Endodermal cell (in vitro differentiated cells): Measurements from ENCODE around the gene ZNF765. TPM values are rescaled to one million over a fixed set of nuclear protein-coding genes. Genes with fewer than 3 reads are reported as not detected.
A peak's percentile ranks its signal among the peaks of the same experiment; 100 is the strongest.
"Not testable (repeated sequence)": the region's sequence is repeated elsewhere in the genome, so short reads cannot be mapped to it uniquely, and the experiment has no call there.

Source experiments
- DNase-seq: peaks from one replicate; pipeline ENCODE4 v3.0.0-alpha.2; 2017
- H3K27ac ChIP-seq: 2 replicates; pipeline ENCODE4 v1.5.1; 2013; ENCODE audit warnings: mild to moderate bottlenecking, low read depth, low read length, moderate library complexity
- H3K27me3 ChIP-seq: 2 replicates; pipeline ENCODE4 v1.6.1; 2013; ENCODE audit warnings: mild to moderate bottlenecking, low read length, moderate library complexity; ENCODE audit not compliant: insufficient read depth, control insufficient read depth, poor library complexity, severe bottlenecking
- H3K36me3 ChIP-seq: 2 replicates; pipeline ENCODE4 v1.7.0; 2013; ENCODE audit warnings: mild to moderate bottlenecking, low read length, moderate library complexity; ENCODE audit not compliant: control insufficient read depth, insufficient read depth
- H3K4me1 ChIP-seq: one replicate; pipeline ENCODE4 v1.7.0; 2013; ENCODE audit warnings: low read length; ENCODE audit not compliant: control insufficient read depth, insufficient read depth
- H3K4me3 ChIP-seq: 2 replicates; pipeline ENCODE4 v1.5.1; 2013; ENCODE audit warnings: mild to moderate bottlenecking, low read length, moderate library complexity
- H3K9ac ChIP-seq: 2 replicates; pipeline ENCODE4 v1.6.1; 2013; ENCODE audit warnings: mild to moderate bottlenecking, low read length, moderate library complexity; ENCODE audit not compliant: poor library complexity, severe bottlenecking; ENCODE audit errors: extremely low read depth
- H3K9me3 ChIP-seq: 2 replicates; pipeline ENCODE4 v1.6.1; 2013; ENCODE audit warnings: mild to moderate bottlenecking, low read length, moderate library complexity; ENCODE audit not compliant: control insufficient read depth
- H3K27ac Mint-ChIP-seq: 2 replicates; pipeline ENCODE4 v1.8.0; 2020; ENCODE audit warnings: mixed read lengths
- H3K27me3 Mint-ChIP-seq: 2 replicates; pipeline ENCODE4 v1.8.0; 2021; ENCODE audit warnings: mild to moderate bottlenecking, mixed read lengths; ENCODE audit not compliant: insufficient read depth
- H3K36me3 Mint-ChIP-seq: 2 replicates; pipeline ENCODE4 v1.8.0; 2020; ENCODE audit warnings: low read depth, mixed read lengths
- H3K4me1 Mint-ChIP-seq: 2 replicates; pipeline ENCODE4 v1.8.0; 2020; ENCODE audit warnings: mixed read lengths
- H3K4me3 Mint-ChIP-seq: 2 replicates; pipeline ENCODE4 v1.8.0; 2020; ENCODE audit warnings: mild to moderate bottlenecking, moderate library complexity, mixed read lengths
- H3K9me3 Mint-ChIP-seq: 2 replicates; pipeline ENCODE4 v1.8.0; 2020; ENCODE audit warnings: mild to moderate bottlenecking, mixed read lengths
- WGBS, 2 experiments: methylation state at CpG; one replicate each; pipeline versions ENCODE4 v1.1.5 to v1.1.7; 2013; ENCODE audit warnings: missing lambda C conversion rate in 2 of 2, mixed read lengths in 1 of 2; ENCODE audit not compliant: insufficient coverage in 1 of 2, insufficient read length in 1 of 2; 5-methylcytosine and 5-hydroxymethylcytosine counted together
- total RNA-seq, 2 donors: library from RNA; stranded (reverse); fragmentation: NEBNext Ultra II Directional in 1 of 2; extraction: Animal tissue kit (Norgen Biotek cat#: 25700) in 1 of 2; gene quantifications; 2 replicates in 1 of 2; 3 replicates in 1 of 2; pipeline ENCODE4 v1.2.1, GENCODE V29; 2021
- TF ChIP-seq, protein P1 (sequence below): fragments of 200-600 bp; sonication (generic); conservative IDR thresholded peaks from 2 replicates; pipeline ENCODE4 v1.5.0; 2021; ENCODE audit warnings: antibody characterized with exemption, mild to moderate bottlenecking

Gene ZNF765
- total RNA-seq, 2 donors from 2014 or later = 30.1 to 35.9 TPM

DNA sequence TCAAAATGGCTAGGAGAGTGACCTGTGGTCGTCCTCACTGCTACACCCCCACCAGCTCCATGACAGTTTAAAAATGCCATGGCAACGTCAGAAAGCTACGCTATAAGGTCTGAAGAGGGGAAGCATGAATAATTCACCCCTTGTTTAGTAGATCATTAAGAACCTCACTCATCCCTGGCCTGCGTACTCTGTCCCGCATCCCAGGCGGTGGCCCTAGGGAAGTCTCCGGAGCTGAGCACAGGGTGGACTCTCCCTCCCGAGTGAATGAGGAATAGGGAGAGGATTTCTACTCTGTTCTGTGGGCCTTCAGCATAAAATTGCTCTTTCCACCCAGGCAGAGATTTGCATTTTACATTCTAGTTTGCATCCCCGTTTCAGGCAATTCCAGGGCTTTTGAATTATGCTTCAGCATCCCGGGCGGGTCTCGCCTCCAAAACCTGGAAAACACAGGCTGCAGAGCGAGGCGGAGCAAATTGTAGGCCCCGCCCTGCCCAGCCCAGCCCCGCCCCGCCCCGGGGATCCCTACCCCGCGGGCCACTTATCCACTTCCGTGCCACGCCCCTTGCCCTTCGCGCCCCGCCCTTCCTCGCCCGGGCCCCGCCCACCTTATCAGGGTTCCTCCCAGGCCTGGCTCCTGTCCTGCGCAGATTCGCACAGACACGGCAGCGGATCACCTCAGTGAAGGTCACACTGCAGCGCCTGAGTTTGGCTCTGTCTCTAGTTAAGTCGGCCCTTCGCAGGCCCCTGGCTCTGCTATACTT lies 36.9 kb upstream of the ZNF765 start:
- Histone ChIP-seq H3K27me3 (no peaks in the 10 kb centered on the region), H3K4me3 (no peak overlapping the region), H3K36me3 (peaks cover 22% of the 10 kb centered on the region), H3K9me3 (peaks cover 46% of the 10 kb centered on the region), H3K27ac (no peak overlapping the region), H3K4me1 (no peaks in the 10 kb centered on the region), H3K9ac (no peak overlapping the region)
- 90 to 92% methylated on average over 12 to 35 of the region's 35 CpGs for WGBS, 2 experiments
- H3K27ac Mint-ChIP-seq = no peak overlapping the region
- H3K9me3 Mint-ChIP-seq = peaks cover 70% of the 10 kb centered on the region
- TF ChIP-seq, protein P1, sequence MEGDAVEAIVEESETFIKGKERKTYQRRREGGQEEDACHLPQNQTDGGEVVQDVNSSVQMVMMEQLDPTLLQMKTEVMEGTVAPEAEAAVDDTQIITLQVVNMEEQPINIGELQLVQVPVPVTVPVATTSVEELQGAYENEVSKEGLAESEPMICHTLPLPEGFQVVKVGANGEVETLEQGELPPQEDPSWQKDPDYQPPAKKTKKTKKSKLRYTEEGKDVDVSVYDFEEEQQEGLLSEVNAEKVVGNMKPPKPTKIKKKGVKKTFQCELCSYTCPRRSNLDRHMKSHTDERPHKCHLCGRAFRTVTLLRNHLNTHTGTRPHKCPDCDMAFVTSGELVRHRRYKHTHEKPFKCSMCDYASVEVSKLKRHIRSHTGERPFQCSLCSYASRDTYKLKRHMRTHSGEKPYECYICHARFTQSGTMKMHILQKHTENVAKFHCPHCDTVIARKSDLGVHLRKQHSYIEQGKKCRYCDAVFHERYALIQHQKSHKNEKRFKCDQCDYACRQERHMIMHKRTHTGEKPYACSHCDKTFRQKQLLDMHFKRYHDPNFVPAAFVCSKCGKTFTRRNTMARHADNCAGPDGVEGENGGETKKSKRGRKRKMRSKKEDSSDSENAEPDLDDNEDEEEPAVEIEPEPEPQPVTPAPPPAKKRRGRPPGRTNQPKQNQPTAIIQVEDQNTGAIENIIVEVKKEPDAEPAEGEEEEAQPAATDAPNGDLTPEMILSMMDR = no peak
- no peaks in the 10 kb centered on the region for H3K4me1 Mint-ChIP-seq
- peaks cover 2% of the 10 kb centered on the region for H3K27me3 Mint-ChIP-seq
- no peak overlapping the region for H3K4me3 Mint-ChIP-seq
- DNase-seq = no peak
- H3K36me3 Mint-ChIP-seq = peaks cover 37% of the 10 kb centered on the region

DNA sequence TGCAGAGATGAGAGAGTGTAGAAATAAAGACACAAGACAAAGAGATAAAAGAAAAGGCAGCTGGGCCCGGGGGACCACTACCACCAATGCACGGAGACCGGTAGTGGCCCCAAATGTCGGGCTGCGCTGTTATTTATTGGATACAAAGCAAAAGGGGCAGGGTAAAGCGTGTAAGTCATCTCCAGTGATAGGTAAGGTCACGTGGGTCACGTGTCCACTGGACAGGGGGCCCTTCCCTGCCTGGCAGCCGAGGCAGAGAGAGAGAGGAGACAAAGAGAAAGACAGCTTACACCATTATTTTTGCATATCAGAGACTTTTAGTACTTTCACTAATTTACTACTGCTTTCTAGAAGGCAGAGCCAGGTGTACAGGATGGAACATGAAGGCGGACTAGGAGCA lies 34.9 kb upstream of the ZNF765 start:
- not testable (repeated sequence) for H3K27ac Mint-ChIP-seq, H3K9ac ChIP-seq, H3K27me3 ChIP-seq, H3K27ac ChIP-seq, H3K4me3 ChIP-seq, H3K4me3 Mint-ChIP-seq, DNase-seq, H3K4me1 ChIP-seq, H3K27me3 Mint-ChIP-seq, H3K36me3 ChIP-seq
- Mint-ChIP-seq H3K36me3 (peaks cover 19% of the 10 kb centered on the region), H3K9me3 (peaks cover 49% of the 10 kb centered on the region), H3K4me1 (peaks cover 16% of the 10 kb centered on the region)
- peaks cover 25% of the 10 kb centered on the region for H3K9me3 ChIP-seq
- 95 to 96% methylated on average over 5 to 8 of the region's 10 CpGs for WGBS, 2 experiments

DNA sequence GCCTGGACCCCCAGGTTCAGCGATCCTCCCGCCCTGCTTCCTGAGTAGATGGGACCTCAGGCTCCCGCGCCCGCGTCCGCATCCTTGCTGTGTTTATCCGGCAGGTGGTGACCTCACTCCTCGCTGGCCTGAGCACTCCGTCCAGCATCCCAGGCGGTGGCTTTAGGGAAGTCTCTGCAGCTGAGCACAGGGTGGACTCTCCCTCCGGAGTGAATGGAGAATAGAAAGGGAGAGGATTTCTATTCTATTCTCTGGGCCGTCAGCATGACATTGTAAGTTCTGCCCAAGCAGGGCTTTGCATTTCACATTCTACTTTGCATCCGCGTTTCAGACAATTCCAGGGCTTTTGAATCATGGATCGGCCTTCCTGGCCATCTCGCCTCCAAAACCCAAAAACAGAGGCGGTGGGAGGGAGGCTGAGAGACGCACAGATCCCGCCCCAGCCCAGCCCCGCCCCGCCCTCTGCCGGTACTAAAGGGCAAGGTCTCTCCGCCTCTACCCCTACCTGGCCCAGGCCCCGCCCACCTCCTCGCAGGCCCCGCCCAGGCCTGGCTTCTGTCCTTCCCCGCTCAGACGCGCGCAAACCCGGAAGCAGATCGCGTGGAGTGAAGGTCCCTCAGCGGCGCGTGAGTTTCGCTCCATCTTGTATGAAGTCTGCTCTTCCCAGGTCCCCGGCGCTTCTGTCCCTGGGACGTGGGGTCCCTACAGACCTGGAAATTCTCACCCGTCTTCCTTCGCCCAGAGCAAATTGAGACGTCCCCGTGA lies 29.6 kb upstream of the ZNF765 start, which contains the start of gene ZNF525:
Gene ZNF525 (plus strand): TSS at position 572 of the 765 bp plus-strand sequence. CDS start 6,577 bp downstream, outside the sequence.
- H3K4me1 ChIP-seq = no peaks in the 10 kb centered on the region
- H3K4me3 ChIP-seq = peak within 1 kb of the TSS; percentile 98
- H3K9me3 ChIP-seq = no peaks in the 10 kb centered on the region
- H3K27ac ChIP-seq = no peak within 1 kb of the TSS
- WGBS, 2 experiments = 2 to 4% methylated on average over 15 to 45 of the region's 45 CpGs
- peak; percentile 97 for DNase-seq
- peaks cover 44% of the 10 kb centered on the region for H3K4me1 Mint-ChIP-seq
- no peaks in the 10 kb centered on the region for H3K36me3 ChIP-seq
- TF ChIP-seq, protein P1 = peak; percentile 67
- peak within 1 kb of the TSS; percentile 96 for H3K4me3 Mint-ChIP-seq
- peaks cover 2% of the 10 kb centered on the region for H3K9me3 Mint-ChIP-seq
- H3K27me3 Mint-ChIP-seq = no peaks in the 10 kb centered on the region
- peaks cover 2% of the 10 kb centered on the region for H3K36me3 Mint-ChIP-seq
- H3K27me3 ChIP-seq = no peaks in the 10 kb centered on the region
- peak within 1 kb of the TSS; percentile 95 for H3K27ac Mint-ChIP-seq
- H3K9ac ChIP-seq = peak within 1 kb of the TSS; percentile 75
